ENCODE measurements around the gene ITGA3.
A peak's percentile ranks its signal among the peaks of the same experiment; 100 is the strongest.

Gene ITGA3

DNA sequence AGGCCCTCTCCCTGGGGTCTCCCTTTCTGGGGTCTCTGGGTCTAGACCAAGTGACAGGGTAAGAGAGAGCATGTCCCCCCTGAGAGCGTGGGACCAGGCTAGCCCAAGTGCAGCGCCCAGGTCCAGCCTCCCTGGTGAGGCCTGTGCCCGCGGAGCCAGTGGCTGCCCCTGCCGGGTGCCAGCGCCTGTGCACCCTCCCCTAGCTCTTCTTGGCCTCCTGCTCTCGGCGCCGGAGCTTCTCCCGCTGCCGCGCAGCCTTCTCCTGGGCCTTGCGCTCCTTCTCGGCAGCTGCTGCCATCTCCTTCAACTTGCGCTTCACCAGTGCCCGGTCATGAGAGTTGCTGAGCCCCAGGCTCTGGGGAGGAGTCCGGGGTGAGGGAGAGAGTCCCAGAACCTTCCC, 56.8 kb downstream of the ITGA3 start:
- DNase-seq: no peak

DNA sequence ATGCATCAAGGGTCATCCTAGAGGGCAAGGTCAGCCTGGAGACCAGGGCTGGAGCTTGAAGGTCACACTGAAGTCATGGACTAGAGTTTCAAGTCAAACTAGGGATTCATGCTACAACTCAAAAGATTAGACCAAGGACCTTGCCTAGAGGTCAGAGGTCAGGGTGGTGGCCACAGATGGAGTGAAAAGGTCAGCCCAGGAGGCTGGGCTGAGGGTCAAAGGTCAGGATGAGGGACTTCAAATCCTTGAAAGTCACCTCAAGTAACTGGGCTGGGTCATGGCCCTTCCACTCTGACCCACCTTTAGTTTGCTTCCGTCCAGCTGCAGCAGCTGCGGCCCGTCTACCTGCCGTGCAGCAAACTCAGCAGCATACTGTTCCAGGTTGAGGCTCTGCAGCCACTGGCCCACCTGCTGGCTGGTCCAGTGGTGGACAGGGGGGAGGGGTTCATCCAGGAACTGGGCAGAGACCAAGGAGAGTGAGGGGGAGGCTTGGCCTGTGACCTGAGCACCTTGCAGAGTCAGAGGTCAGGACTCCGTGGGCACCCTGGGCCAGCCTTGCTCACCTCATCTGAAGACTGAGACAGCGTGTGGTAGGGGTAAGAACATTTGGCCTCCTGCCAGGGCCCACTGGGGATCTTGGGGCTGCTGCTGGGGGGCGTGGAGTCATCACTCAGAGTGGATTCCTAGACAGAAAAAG, 57.9 kb downstream of the ITGA3 start:
- no peak for DNase-seq

DNA sequence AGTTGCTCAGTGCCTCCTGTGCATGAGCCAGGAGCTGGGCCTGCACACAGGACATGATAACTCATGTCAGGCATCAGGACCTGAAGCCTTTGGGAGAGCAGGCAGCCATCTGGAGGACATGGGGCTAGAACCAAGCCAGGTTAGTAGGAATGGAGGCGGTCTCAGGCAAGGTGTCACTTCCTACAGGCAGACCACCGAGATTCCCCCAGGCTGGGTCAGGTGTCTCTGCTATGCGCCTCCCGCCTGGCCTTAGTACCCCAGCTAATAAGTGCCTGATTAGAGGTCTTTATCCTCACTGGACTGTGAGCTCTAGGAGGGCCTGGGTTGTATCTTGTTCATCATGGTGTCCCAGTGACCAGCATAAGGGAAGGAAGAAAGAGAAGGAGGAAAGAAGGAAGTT, 58.5 kb downstream of the ITGA3 start:
- no peak for DNase-seq

DNA sequence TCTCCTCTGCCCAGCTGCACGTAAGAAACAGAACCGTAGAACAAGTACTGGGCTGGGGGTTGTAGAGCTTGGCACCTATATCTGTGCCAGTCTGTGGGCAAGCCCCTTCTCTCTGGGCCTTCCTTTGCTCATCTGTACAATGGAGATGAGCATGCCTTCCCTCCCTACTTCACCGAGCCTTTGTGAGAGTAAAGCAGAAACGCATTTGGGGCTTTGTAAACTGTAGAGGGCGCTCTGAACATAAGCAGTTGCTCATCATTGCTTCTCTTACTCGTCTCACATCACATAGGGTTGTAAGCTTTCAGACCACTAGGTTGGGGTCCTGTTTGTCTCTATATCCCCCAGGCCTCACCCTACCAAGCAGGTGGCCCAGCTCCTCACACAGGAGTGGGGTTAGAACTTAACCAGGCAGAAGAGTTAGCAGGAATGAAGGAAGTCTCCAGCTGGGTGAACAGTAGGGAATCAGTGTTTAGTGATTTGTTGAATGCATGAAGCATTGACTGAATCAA, 59.0 kb downstream of the ITGA3 start:
- peak; percentile 68 for DNase-seq

DNA sequence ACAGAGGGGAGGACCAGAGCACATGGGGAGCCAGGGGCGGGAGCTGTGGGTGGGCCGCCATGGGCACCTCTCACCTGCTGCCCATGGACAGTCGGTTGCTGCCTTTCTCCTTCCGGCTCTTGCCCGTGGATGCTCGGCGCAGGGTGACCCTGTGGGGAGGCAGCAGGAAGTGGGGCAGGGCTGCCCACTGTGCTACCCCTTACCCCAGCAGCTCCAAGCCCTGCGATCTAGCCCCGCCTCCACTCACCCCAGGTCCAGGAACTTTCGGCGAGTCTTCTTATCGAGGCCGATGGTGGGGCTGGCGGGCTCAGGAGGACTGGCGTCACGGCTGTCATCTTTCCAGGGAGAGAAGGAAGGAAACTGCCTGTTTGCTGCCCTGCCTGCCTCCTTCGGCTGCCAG, 59.8 kb downstream of the ITGA3 start:
- no peak for DNase-seq

DNA sequence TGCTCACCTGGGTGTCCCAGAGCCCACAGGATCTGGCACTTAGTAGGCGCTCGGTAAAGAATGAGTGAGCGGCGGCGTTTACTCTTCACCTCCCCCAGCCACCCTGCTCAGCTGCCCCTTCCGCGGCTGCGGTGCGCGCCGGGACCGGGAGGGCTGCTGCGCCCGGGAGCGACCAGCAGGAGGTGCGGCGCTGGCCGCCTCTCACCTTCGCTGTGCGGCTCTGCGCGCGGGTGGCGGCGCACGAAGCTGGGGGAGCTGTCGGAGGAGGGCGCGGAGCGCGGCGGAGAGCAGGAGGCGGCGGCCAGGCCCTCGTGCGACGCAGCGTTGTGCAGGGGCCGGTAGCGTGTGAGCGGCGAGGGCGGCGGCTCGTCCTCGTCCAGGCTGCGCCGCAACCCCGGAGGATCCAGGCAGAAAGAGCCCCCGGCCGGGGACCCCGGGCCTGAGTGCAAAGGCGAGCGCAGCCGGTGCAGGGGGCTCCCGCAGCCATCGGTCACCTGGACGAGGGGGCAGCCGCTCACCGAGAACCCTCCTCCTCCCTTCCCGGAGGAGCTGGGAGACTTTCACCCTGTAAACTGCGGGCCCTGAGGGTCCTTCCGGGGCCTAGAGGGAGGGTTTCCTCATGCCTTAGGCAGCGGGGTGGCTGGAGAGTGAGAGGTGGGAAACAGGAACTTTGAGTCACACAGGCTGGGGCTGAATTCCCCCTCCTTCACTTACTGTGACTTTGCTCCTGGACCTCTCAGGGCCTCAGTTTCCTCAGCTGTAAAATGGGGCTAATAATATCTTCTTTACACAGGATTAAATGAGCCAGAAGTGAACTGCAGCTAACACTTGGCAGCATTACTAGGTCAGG, 61.5 kb downstream of the ITGA3 start:
- peak; percentile 65 for DNase-seq

DNA sequence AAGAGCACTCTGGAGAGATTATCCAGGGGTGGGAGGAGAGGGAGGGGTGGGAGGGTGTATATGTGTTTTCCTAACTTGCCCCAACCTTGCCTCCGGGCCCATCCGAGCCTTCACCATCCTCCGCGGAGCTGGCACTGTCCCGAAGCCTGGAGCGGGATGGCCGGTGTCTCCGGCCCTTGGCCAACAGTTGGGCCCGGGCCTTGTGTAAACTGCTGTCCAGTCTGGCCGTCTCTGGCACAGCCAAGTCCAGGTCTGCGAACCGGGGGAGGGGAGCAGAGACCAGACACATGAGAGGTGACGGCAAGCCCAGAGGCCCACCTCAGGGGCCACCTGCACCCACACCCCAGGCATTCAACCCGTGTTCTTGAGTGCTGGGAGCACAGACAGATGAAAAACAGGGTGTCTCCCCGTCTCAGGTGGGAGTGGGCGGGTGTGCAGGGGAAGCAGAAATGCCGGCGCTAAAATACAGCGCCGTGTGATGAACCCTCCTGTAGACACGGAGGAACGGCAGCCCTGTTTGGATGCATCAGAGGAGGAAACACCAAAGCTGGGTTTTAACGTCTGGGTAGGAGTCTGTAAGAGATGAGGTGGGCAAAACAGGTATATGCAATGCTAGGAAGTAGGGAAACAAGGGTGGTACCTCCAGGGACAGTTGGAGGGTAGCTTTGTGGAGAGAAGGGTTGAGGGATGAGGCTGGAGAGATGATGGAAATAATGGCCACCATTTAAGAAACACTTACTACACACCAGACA, 62.3 kb downstream of the ITGA3 start:
- DNase-seq: no peak

DNA sequence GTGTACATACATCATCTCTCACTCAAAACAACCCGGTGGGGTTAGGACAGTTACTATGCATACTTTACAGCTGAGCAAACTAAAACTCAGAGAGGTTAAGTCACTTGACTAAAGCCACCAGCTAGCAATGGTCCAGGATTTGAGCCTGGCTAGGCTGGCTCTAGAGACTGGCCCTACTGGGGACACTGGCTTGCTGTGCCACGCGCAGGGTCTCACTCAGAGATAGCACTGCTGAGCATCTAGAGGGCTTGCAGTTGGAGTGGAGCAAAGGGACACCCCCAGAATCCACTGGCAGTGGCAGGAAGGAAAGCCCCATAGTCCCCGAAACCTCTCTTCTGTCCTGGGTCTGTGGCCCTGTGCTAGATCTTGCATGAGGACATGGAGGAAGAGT, 62.9 kb downstream of the ITGA3 start:
- no peak for DNase-seq

DNA sequence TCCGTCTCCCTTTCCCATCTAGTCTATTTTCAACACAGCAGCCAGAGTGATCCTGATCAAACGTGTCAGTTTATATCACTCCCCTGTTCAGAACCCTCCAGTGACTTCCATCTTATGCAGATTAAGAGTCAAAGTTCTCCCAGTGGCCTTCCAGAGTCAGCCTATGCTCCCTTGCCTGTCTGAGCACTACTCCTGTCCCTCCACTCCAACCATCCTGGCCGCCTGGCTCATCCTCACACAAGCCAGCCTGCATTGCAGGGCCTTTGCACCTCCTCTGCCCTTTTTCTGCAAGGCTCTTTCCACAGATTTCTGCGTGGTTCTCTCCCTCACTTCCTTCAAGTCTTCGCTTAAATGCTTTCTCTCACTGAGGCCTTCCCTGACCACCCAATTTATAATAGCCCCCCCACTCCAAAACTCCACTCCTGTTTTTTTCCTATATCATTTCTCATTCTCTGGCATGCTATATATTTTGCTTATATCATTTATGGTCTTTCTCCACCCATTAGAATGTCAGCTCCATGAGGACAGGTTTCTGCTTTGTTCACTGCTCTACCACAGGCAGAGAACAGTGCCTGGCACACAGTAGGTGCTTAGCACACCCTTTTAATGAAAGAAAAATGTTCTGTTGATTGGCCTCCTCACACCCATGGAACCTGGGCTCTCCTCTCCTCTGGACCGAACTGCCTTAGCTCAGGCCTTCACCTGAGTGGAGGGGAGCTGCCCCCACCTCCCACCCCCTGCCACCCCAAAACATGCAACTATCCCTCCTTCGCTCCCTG, 64.8 kb downstream of the ITGA3 start:
- DNase-seq: no peak

DNA sequence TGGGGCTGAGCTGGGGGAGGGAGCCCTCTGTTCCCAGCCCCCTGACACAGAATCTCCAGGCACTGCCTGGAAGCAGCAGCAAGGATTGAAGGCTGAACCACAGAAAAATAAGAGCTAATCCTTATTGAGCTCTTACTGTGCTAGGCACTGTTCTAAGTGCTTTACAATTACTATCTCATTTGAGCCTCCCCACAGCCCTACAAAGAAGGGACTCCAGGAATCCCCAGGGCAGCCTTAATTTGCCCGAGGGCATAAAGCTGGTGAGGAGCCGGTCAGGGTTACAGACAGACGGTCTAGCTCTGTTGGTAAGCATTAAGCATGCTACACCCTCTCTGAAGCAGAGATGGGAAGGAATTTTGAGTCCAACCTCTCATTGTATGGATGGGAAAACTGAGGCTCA, 67.0 kb downstream of the ITGA3 start:
- DNase-seq: no peak

DNA sequence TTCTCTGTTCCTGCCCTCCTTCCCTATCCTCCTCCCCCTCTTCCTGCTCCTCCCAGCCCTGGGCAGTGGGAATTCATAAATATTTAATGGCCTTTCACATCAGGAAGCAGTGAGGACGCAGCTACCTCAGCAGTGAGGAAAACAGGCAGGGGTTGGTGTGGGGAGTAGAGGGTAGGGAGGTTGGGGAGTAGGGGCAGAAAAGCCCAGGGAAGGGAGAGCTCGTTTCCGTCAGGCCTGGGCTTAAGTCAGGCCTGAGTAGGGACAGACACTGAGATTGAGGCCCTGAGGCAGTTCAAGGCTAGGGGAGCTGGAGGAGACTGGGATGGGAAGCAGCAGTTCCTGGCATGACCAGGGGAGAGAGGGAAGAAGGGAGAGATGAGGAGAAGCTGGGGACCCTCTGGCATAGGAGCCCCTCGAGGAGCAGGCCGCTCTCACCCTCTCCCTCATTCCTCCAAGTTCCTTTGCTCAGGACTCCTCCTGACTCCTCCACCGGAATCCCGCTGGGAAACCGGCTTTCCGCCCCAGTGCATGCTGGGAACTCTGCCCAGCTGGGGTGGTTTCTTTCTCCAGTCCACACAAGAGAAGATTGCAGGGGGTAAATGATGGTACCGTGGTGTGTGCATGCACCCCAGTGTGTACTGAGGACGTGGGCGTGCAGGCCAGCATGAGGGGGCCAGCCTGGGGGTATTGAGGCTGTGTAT, 67.9 kb downstream of the ITGA3 start:
- DNase-seq: no peak

DNA sequence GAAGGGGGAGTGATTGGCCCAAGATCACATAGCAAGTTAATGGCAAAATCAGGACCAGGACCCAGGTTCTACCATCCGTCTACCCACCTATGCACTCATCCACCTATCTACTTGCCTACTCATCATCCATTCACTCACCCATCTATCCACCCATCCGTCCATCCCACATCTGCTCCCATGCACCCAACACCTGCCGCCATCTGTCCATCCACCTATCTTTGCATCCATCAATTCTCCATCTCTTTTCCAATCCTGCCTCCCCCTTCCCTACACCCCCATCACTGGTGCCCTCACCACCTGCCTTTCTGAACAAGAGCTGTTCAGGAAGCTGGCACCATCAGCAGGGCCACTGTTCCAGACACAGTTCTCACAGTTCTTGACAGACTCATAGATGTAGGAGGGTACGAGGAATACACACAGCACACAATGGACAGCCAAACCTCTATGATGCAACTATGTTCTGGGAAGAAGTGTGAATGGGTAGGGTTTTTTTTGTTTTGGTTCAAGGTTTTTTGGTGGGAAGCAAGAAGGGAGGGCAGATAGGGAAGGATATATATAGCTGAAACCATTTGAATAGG, 69.6 kb downstream of the ITGA3 start:
- no peak for DNase-seq

DNA sequence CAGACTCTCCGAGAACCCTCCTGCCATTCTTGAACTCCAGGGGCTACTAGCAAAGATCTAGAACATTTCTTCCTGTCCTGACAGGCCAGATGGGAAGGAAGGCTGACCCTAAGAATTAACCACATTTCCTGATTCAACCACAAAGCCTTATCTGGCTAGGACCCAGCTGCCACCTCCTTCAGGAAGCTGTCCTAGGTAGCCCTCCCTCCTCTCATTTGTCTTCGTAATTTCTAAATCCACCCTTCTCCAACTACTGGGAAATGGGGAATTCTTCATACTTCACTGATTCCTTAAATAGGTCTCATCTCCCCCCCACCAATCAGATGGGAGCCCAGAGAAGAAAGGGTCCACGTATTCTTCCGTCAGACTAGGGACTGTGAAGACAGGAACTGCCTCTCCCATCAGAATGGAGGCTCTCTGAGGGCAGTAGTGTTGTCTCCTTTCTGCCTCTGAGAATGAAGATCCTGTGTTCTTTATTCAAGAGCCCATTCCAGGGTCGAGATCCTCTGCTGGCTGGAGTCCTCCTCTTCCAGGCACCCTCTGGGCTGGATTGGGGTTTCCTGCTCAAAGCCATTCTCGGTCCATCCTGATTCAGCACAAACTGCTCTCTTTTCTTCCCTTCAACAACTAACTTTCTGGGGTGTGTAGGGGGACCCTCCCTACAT, 71.9 kb downstream of the ITGA3 start:
- DNase-seq: no peak

DNA sequence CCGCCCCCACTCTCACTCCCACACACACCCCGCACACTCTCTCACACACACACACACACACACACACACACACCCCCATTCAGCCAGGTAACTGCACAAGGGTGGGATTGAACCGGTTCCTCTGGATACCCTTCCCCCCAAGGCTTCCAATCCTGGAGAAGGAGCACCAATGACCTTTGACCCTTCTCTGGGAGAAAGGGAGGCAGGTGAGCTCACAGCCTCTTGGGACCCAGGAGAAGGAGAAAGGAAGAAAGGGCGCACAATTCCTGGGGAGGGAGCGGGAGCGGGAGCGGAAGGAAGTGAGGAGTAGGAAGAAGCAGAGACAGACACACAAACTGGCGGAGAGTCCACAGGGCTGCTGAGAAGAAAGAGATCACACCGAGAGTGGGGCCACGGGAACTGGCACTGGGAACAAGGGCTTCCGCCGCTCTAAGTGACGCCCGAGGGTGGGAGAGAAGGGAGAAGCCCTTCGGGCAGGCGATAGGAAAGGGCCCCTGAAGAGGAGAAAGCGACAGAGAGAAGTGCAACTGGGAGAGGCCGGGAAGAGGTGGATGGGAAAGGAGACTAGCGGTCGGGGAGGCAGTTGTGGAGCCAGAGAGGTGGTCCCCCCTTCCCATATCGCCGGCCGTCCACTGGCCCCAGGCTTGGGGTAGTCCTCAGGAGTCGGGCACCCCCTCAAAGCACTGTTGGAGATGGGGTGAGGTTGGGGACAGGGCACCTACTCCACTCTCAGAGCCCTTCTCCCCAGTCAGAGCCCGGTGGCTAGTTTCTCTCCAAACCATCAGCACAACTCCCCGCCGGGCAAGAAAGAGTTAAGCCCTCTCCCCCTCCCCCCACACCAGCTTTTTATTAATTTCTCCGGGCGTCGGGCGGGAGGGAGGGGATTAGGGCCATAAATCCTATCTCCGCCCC, 72.8 kb downstream of the ITGA3 start:
- no peak for DNase-seq

DNA sequence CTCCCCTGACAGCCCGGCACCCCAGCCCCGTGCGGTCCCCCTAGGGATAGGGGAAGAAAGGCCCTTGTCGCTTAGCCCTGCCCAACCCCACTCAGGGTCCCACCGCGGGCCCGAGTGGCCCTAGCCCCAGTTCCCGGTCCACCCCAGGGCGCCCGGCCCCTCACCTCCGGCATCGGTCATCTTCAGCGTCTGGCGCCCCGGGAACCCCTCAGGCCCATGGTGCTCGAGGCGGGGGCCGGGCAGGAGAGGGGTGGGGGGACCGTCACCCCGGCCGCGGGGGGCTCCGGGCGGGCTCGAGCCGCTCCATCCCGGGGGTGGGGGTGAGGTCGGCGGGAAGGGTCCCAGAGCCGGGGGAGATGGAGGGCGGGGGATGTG, 73.4 kb downstream of the ITGA3 start:
- no peak for DNase-seq

DNA sequence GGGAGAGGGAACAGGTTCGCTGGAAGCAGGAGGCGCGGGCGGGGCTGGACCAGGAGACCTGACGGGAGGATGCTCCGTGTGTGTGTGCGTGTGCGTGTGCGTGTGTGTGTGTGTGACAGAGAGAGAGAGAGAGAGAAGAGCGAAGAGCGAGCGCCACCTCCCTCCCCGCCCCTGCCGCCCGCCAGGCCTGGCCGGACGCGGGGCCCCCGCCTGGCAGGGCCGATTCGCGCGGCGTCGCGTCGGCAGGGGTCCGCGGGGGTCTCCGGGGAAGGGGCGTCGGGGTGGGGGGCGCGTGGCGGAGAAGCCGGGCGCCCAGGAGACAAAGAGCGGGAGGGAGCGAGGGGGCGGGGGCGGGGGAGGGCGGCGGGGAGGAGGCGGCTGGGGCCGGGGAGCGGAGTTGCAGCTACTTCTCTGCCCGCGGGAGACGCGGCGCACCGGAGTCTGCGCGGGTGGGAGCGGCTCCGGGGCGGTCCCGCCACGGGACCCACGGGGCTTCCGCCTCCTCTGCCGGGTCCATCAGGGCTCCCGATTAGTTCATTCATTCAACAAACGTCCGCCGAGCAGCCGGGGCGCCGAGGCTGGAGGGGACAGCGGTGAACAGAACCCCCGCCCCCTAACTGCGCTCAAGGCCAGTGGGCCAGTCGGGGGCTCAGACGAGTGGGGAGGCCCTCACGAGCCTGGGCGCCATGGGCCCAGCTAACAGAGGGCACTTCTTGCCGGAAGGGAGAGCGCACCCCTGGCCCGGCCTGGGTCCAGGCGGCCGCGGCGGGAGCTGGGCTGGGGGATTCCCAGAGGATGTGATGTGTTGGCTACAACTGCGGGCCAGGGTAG, 74.0 kb downstream of the ITGA3 start, which contains the start of gene SAMD14:
SAMD14 (minus strand) TSS at position 433 of the 831 bp plus-strand sequence. CDS start 5,201 bp downstream, outside the sequence.
- DNase-seq: peak; percentile 21

DNA sequence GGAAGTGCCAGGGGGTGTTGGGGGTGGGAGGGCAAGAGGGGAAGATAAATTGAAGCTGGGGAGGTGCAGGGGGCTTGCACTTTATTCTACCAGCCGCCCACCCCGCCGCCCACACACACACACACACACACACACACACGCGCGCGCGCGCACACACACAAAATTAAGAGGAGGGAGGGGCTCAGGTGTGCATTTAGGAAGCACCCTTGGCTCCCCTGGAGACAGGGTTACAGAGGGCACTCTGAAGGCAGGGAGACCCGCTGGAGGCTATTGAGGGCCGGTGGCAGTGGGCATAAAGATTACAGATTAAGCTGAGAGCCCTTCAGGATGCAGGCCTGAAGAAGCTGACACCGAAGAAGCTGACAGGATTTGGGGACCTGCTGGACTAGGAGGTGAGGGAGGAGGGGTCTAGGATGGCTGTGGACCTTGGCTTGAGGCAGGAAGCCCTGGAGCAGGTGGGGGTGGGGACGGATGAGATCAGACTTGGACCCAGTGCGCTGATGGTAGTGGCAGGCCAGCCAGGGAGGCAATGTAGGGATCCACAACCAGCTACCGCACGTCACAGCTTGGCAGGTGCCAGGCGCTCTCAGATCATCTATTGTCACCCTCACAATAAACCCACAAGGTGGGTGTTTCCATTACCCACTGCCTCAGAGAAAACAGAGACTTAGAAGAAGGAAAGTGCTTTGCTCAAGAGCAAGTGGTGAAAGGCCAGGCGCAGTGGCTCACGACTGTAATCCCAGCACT, 74.8 kb downstream of the ITGA3 start:
- DNase-seq: no peak

DNA sequence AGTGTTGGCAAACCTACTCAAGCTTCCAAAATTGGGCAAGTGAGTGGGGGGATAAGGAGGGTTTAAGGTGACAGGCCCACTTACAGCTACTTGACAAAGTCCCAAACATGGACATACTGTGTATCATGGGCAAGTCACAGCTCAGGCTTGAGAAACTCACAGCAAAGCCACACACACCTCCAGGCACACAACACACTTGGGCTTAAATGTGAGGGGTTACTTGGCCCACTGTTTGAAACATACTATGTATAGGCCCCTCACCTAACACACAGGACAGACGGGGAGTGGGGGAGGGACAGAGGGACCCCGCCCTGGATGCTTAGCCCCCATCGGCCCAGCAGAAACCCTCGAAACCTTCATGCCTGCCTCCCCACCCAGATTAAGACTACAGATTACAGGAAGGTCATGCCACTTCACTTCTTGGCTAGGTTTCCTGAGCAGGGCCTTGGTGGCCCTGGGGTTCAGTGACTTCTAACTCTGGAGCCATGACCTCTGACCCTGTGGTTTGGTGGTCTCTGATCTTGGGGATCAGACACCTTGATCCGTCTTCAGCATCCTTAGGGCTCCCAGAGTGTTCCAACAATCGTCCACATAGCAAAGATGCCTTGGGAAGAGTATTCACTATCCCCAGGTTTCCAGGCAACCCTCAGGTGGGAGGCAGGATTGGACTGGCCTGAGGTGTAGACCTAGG, 76.3 kb downstream of the ITGA3 start:
- no peak for DNase-seq

Measured in activated CD4-positive, alpha-beta T cell treated with anti-CD3 and anti-CD28 coated beads, Interleukin-2, Interleukin-6, amounts not matched to agents 100 ng/mL and 50 ng/mL, durations not matched to agents 16 hours and 8 hours (primary cell).